Measurements from ENCODE around the gene CFAP58.
"Not testable (repeated sequence)": the region's sequence is repeated elsewhere in the genome, so short reads cannot be mapped to it uniquely, and the experiment has no call there.

Gene CFAP58

GRCh38 chr10:104437226-104437625 is 83.6 kb downstream of the CFAP58 start:
- no peak for DNase-seq

- no peak for DNase-seq
These were observed 86.6 kb downstream of the CFAP58 start for GRCh38 chr10:104440221-104440620.

- DNase-seq, result no peak
These were observed 87.8 kb downstream of the CFAP58 start for GRCh38 chr10:104441329-104442000.

- no peak for DNase-seq
These were observed 91.7 kb downstream of the CFAP58 start for GRCh38 chr10:104445359-104445758.

GRCh38 chr10:104446151-104446550 is 92.5 kb downstream of the CFAP58 start:
- DNase-seq, result no peak

GRCh38 chr10:104447331-104447730 is 93.7 kb downstream of the CFAP58 start:
- DNase-seq, result no peak

GRCh38 chr10:104447906-104448305 is 94.3 kb downstream of the CFAP58 start:
- no peak for DNase-seq

- no peak for DNase-seq
These were observed 95.8 kb downstream of the CFAP58 start for GRCh38 chr10:104449391-104449790.

GRCh38 chr10:104450490-104450889 is 96.9 kb downstream of the CFAP58 start:
- DNase-seq, result no peak

- DNase-seq, result no peak
These were observed 97.3 kb downstream of the CFAP58 start for GRCh38 chr10:104450954-104451353.

- DNase-seq, result no peak
These were observed 99.3 kb downstream of the CFAP58 start for GRCh38 chr10:104452977-104453376.

- DNase-seq, result no peak
These were observed 103.3 kb downstream of the CFAP58 start for GRCh38 chr10:104456802-104457542.

GRCh38 chr10:104457543-104457828 is 103.9 kb downstream of the CFAP58 start:
- no peak for DNase-seq

GRCh38 chr10:104465575-104465974 is 111.9 kb downstream of the CFAP58 start:
- DNase-seq, result not testable (repeated sequence)

- DNase-seq, result not testable (repeated sequence)
These were observed 115.2 kb downstream of the CFAP58 start for GRCh38 chr10:104468818-104469217.

GRCh38 chr10:104472505-104472904 is 118.9 kb downstream of the CFAP58 start:
- DNase-seq, result no peak

GRCh38 chr10:104472957-104473745 is 119.5 kb downstream of the CFAP58 start:
- DNase-seq, result no peak

- DNase-seq, result no peak
These were observed 124.7 kb downstream of the CFAP58 start for GRCh38 chr10:104478380-104478779.

GRCh38 chr10:104479906-104480593 is 126.4 kb downstream of the CFAP58 start:
- DNase-seq, result no peak

GRCh38 chr10:104480797-104481196 is 127.2 kb downstream of the CFAP58 start:
- no peak for DNase-seq

- DNase-seq, result no peak
These were observed 129.9 kb downstream of the CFAP58 start for GRCh38 chr10:104483582-104483981.

GRCh38 chr10:104485632-104486031 is 132.0 kb downstream of the CFAP58 start:
- no peak for DNase-seq

GRCh38 chr10:104486803-104487202 is 133.2 kb downstream of the CFAP58 start:
- no peak for DNase-seq

All from NCI-H1694 treated with DMSO at 0.1 percent for 48 hours (cell line).